ENCODE data around the gene ERBB2.
"Not testable (repeated sequence)": the region's sequence is repeated elsewhere in the genome, so short reads cannot be mapped to it uniquely, and the experiment has no call there.

The ERBB2 gene

DNA sequence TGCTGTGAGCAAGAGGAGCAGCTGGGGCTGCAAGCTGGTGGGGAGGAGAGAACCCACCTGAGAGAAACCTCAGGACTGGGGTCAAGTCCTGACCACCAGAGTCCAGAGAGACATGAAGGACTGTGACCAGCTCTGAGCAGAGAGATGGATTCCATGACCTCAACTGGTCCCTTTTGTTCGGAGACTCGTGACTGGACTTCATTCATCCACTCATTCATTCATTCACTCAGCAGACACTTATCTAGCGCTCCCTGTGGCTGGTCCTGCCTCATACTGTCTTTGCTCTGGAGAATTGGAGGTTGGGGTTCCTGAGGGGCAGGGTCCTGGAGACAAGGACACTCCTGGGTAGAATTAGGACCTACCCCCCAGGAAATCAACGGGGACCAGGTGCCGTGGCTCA is 4.0 kb downstream of the ERBB2 start:
- no peak for DNase-seq (ENCODE audit: low read depth in 2 of 2)

DNA sequence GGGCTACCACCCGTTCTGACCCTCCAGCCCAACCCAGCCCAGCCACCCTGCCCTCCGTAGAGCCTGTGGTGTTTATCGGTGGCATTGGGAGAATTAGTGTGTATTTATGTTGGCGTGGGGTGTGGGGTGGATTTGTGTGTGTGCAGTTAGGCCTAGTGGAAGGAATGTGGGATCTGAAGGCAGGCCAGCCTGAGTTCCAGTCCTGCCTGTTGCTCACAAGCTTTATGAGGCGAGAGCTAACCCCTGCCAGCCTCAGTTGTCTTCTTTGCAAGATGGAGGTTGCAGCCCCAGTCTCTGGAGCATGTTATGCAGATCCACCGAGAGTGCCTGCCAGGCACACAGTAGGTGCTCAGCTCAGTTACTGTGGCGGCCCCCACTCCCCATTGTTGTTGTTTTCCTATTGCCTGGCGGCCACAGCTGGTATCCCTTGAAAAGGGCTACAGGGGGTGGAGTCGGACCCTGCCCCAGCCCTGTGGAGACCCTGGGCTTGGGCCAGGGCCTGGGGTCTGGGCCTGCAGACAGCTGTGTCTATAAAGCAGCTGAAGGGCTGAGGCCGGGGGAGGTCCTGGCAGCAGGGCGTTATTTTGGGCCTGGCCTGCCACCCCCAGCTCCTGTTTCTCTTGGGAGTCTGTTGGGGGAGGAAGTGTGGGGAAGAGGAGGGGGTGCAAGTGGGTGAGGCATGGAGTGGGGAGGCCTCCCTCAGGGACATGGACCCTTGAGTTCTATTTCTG is 5.1 kb downstream of the ERBB2 start:
- DNase-seq (ENCODE audit: low read depth in 2 of 2): no peak

DNA sequence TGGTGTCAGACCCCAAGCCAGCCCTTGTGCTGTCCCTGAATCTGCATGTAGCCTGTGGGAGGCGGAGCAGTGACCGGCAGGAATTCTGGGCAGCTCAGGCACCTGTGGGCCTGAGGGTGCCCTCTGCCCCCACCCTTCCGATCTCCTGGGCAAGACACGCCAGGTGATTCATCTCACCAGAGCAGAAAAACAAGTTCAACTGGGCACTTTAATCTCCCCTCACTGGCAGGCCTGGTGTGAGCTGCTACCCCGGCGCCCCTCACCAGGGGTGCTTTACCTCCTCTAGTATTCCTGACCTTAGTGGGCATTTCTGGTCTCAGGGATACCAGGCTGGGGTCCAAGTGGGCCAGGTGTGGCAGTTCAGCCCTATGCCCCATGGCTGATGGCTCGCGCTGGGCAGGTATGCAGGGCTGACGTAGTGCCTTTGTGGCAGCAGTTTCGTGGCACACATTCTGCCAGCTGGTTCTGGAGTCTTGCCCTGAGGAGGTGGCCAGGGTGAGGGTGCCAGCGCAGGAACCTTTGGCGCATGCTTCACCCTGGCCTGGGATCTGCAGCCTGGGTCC is 6.0 kb downstream of the ERBB2 start:
- DNase-seq (ENCODE audit: low read depth in 2 of 2): no peak

DNA sequence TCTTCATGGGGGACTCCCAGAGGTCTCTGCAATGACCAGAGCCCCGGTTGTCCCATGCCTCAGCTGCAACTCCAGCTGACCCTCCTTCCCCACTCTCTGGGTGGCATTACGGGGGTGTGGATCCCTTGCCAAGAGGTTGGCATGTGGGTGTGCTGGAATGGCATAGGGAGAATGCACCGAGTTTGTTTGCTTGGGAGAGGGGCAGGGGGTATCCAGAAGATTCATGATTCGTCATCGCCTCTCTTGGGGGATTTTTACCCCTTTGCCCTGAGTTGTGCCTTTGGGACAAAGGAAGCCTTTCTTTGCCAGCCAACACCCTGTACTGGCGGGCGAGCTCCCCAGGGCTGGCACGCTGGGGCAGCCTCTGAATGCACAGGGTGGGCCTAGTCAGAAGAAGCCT is 6.5 kb downstream of the ERBB2 start:
- DNase-seq (ENCODE audit: low read depth in 2 of 2): no peak

DNA sequence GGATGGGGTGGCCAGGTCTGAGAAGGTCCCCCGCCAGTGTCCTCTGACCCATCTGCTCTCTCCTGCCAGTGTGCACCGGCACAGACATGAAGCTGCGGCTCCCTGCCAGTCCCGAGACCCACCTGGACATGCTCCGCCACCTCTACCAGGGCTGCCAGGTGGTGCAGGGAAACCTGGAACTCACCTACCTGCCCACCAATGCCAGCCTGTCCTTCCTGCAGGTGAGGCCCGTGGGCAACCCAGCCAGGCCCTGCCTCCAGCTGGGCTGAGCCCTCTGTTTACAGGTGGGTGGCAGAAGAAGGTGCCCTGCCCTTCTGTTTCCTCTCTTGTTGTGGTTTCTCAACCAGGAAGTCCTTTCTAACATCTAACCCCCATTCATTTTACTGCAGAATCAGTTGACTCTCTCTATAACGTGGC is 7.1 kb downstream of the ERBB2 start:
- no peak for DNase-seq (ENCODE audit: low read depth in 2 of 2)

DNA sequence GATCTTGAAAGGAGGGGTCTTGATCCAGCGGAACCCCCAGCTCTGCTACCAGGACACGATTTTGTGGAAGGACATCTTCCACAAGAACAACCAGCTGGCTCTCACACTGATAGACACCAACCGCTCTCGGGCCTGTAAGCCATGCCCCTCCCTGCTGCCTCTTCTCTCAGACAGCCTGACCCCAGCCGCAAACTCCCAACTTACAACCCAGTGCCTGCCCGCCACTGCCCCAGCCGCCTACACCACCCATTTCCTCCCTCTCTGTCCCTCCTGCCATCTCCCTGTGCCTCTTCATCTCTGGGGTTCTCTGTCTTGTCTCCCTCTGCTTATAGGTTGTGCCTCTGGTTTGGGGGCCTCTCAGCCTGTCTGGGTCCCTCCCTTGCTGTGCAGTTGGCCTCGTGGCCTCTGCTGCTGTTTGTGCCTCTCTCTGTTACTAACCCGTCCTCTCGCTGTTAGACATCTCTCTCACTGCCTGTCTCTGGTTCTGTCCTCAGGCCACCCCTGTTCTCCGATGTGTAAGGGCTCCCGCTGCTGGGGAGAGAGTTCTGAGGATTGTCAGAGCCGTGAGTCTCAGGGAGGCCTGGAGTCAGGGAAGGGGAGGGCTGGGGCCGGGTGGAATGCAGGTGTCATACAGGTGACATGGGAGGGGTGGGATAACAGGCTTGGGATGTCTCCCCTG is 9.6 kb downstream of the ERBB2 start:
- DNase-seq (ENCODE audit: low read depth in 2 of 2): no peak

DNA sequence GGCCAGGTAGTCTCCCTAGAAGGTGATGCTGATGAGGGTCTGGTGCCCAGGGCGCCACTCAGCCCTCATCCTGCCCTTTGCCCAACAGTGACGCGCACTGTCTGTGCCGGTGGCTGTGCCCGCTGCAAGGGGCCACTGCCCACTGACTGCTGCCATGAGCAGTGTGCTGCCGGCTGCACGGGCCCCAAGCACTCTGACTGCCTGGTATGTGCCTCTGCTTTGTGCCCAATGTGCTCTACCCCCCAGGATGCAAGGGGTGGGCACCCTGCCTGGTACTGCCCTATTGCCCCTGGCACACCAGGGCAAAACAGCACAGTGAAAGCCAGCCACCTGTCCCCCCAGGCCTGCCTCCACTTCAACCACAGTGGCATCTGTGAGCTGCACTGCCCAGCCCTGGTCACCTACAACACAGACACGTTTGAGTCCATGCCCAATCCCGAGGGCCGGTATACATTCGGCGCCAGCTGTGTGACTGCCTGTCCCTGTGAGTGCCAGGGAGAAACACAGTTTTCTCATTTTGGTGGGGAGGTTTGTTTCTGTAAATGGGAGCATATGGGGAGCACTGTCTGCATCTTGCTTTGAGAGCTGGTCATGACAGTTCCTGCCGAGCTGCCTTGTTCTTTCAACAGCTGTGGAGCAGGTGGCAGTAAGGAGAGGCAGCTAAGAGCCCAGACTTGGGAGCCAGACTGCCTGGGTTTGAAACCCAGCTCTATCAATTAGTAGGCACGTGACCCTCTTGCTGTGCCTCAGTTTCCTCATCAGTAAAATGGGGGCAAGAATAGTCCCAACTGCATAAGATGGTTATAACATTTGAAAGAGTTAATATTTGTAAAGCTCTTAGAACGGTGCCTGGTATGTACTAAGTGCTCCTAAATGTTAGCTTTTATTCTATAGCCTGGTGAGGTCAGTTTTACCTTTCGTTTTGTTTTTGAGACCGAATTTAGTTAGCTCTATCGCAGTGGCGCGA is 10.4 kb downstream of the ERBB2 start:
- DNase-seq (ENCODE audit: low read depth in 2 of 2): no peak

DNA sequence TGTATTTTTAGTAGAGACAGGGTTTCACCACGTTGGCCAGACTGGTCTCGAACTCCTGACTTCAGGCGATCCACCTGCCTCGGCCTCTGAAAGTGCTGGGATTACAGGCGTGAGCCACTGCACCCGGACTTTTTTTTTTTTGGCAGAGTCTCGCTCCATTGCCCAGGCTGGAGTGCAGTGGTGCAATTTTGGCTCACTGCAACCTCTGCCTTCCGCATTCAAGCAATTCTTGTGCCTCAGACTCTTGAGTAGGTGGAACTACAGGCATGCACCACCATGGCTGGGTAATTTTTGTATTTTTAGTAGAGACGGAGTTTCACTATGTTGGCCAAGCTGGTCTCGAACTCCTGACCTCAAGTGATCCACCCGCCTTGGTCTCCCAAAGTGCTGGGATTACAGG is 11.2 kb downstream of the ERBB2 start:
- DNase-seq (ENCODE audit: low read depth in 2 of 2): not testable (repeated sequence)

DNA sequence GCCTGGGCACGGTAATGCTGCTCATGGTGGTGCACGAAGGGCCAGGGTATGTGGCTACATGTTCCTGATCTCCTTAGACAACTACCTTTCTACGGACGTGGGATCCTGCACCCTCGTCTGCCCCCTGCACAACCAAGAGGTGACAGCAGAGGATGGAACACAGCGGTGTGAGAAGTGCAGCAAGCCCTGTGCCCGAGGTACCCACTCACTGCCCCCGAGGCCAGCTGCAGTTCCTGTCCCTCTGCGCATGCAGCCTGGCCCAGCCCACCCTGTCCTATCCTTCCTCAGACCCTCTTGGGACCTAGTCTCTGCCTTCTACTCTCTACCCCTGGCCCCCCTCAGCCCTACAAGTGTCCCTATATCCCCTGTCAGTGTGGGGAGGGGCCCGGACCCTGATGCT is 12.0 kb downstream of the ERBB2 start:
- no peak for DNase-seq (ENCODE audit: low read depth in 2 of 2)

DNA sequence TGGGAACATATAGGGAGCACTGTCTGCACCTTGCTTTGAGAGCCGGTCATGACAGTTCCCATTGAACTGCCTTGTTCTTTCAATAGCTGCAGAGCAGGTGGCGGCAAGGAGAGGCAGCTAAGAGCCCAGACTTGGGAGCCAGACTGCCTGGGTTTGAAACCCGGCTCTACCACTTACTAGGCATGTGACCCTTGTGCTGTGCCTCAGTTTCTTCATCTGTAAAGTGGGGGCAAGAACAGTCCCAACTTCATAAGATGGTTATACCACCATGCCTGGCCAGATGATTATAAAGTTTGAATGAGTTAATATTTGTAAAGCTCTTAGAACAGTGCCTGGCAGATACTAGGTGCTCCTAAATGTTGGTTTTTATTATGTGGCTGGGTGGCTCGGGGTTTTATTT is 14.4 kb downstream of the ERBB2 start:
- no peak for DNase-seq (ENCODE audit: low read depth in 2 of 2)

DNA sequence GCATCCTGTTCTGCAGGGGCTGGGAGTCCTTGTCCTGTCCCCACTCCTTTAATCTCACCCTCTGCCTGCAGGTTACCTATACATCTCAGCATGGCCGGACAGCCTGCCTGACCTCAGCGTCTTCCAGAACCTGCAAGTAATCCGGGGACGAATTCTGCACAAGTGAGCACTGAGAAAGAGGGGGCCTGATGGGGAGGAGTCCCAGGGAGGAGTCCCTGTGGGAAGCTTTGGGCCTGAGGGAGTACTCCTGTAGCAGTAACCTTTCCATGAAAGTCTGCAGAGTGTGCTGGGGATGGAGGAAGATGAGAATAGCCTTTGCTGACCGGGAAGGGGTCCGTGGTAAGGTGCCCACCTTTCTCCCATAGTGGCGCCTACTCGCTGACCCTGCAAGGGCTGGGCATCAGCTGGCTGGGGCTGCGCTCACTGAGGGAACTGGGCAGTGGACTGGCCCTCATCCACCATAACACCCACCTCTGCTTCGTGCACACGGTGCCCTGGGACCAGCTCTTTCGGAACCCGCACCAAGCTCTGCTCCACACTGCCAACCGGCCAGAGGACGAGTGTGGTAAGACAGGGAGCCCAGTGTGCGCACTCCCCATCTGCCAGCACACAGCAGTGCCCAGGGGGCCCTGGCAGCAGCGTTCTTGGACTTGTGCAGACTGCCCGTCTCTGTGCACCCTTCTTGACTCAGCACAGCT is 15.7 kb downstream of the ERBB2 start:
- DNase-seq (ENCODE audit: low read depth in 2 of 2): no peak

DNA sequence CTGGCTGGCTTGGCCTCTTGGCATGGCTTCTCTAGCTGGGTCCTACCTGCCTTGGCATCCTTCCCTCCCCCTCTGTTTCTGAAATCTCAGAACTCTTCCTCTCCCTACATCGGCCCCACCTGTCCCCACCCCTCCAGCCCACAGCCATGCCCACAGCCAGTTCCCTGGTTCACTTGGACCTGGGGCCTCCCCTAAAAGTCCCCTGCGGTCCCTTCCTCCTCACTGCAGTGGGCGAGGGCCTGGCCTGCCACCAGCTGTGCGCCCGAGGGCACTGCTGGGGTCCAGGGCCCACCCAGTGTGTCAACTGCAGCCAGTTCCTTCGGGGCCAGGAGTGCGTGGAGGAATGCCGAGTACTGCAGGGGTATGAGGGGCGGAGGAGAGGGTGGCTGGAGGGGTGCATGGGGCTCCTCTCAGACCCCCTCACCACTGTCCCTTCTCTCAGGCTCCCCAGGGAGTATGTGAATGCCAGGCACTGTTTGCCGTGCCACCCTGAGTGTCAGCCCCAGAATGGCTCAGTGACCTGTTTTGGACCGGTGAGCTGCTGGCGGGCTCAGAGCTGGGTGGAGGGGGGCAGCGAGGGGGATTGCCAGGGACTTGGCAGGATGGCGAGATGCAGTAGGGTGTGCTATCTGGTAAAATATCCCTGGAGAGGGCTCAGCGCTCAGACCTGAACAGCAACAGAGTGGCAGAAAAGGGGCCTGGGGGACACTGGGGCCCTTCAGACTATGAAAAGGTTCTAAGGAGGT is 16.4 kb downstream of the ERBB2 start:
- DNase-seq (ENCODE audit: low read depth in 2 of 2): no peak

DNA sequence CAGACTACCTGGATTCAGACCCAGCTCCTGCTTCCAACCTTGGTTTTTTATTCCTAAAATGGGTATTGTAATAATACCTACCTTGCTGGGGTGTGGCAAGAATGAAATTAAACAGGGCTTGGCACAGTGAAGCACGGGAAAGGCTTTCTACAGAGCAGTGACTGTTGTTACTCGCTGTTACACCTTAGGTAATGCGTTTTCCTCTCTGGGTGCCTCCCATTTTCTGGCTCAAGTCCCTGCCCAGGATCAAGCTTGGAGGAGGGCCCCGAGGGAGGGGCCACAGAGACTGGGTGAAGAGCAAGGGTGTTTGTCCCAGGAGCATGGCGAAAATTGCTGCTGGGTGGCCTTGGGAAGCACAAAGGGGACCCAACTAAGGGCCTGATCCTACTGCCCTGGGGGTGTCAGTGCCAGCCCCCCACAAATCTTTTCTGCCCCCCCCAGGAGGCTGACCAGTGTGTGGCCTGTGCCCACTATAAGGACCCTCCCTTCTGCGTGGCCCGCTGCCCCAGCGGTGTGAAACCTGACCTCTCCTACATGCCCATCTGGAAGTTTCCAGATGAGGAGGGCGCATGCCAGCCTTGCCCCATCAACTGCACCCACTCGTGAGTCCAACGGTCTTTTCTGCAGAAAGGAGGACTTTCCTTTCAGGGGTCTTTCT is 17.1 kb downstream of the ERBB2 start:
- DNase-seq (ENCODE audit: low read depth in 2 of 2): no peak

DNA sequence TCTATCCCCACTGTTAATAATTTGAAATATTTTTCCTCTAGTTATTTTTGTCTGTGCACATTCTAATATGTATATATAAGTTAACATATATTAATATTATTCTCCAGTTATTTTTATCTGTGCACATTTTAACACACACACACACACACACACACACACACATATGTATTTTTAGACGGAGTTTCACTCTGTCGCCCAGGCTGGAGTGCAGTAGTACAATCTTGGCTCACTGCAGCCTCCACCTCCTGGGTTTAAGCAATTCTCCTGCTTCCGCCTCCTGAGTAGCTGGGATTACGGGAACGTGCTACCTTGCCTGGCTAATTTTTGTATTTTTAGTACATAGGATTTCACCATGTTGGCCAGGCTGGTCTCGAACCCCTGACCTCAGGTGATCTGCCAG is 17.8 kb downstream of the ERBB2 start:
- DNase-seq (ENCODE audit: low read depth in 2 of 2): no peak

DNA sequence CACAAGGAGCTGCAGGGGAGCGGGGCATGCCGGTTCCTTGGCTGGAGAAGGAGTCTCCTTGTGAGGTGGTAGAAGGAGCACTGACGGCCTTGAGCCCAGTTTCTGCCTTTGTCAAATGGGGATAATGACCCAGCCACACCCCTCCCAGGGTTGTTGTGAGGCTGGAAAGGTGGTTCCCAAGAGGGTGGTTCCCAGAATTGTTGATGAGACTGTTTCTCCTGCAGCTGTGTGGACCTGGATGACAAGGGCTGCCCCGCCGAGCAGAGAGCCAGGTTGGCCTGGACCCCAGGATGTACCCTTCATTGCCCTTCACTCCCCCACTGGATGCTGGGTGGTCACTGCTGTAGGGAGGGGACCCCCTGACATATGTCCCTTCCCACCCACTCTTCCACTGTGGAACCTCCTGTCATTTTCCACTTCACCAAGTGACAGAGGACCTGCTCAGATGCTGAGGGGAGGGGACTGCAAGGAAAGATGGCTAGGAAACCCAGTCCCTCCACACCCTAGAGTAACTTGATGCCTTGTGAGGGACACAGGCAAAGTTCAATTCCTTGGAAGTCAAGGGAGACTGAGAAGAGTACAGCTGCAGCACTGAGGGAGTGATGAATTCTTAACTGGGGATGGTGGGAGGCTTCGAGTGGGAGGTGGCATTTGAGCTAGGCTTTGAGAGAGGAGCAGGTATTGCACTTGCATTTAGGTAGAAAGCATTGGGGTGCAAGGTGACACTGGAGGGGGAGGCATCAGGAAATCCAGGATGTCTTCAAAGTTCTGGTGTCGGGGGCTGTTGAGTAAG is 19.9 kb downstream of the ERBB2 start:
- no peak for DNase-seq (ENCODE audit: low read depth in 2 of 2)

DNA sequence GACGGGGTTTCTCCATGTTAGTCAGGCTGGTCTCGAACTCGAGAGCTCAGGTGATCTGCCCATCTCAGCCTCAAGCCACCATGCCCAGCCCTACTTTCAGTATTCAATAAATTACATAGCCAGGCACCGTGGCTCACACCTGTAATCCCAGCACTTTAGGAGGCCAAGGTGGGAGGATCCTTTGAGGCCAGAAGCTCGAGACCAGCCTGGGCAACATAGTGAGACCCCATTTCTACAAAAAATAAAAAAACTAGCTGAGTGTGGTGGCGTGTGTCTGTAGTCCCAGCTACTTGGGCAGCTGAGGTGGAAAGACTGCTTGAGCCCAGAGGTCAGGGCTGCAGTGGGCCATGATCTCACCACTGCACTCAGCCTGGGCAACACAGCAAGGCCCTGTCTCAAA is 22.2 kb downstream of the ERBB2 start:
- DNase-seq (ENCODE audit: low read depth in 2 of 2): no peak

DNA sequence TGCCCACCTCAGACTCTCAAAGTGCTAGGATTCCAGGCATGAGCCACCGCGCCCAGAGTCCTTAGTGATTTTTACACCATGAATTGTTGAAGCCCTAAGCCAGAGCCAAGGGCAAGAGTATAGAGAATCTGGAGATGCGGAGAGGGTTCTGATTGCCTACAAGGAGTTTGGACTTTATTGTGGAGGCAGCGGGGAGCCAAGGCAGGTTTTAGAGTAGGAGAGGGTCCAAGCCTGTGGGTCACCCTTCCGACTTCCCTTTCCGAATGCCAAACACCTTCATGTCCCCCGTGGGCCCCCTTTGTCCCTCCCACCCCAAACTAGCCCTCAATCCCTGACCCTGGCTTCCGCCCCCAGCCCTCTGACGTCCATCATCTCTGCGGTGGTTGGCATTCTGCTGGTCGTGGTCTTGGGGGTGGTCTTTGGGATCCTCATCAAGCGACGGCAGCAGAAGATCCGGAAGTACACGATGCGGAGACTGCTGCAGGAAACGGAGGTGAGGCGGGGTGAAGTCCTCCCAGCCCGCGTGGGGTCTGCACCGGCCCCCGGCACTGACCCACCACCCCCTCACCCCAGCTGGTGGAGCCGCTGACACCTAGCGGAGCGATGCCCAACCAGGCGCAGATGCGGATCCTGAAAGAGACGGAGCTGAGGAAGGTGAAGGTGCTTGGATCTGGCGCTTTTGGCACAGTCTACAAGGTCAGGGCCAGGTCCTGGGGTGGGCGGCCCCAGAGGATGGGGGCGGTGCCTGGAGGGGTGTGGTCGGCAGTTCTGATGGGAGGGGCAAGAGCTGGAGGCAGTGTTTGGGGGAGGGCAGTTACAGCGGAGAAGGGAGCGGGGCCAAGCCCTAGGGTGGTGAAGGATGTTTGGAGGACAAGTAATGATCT is 23.3 kb downstream of the ERBB2 start:
- no peak for DNase-seq (ENCODE audit: low read depth in 2 of 2)

DNA sequence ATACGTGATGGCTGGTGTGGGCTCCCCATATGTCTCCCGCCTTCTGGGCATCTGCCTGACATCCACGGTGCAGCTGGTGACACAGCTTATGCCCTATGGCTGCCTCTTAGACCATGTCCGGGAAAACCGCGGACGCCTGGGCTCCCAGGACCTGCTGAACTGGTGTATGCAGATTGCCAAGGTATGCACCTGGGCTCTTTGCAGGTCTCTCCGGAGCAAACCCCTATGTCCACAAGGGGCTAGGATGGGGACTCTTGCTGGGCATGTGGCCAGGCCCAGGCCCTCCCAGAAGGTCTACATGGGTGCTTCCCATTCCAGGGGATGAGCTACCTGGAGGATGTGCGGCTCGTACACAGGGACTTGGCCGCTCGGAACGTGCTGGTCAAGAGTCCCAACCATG is 24.9 kb downstream of the ERBB2 start:
- DNase-seq (ENCODE audit: low read depth in 2 of 2): no peak
